Erythroblast (primary cell): Measurements from ENCODE around the gene KLHL36.

Source experiments
- GATA1 ChIP-seq: IDR thresholded peaks from 2 replicates; pipeline ENCODE4 v1.6.1; 2011; ENCODE audit warnings: low read depth, mild to moderate bottlenecking, control low read depth, low read length, moderate library complexity
- POLR2A ChIP-seq: IDR thresholded peaks from 2 replicates; pipeline ENCODE4 v1.6.1; 2011; ENCODE audit warnings: mild to moderate bottlenecking, low read length

DNA sequence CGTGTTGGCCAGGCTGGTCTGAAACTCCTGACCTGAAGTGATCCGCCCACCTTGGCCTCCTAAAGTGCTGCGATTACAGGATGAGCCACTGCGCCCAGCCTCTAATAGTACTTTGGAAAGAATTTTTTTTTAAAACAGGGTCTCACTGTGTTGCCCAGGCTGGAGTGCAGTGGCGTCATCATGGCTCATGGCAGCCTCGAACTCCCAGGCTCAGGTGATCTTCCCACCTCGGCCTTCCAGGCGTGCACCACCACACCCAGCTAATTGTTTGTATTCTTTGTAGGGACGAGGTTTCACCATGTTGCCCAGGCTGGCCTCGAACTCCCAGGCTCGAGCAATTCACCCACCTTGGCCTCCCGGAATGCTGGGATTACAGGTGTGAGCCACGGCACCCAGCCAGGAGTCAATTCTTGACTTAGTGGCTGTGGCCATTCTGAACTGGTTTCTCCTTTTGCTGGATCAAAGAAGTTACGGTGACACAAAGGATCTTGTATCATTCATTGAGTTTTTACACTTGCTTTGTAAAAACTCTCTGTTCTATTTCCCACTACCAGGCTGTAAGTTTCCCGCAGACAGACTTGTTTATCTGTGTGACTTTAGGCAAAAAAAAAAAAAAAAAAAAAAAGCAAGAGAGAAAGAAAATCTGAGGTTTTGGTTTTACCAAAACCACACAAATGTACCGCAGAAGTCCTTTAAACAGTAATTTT lies 17.7 kb upstream of the KLHL36 start:
- TF ChIP-seq POLR2A (no peak), GATA1 (no peak)
